GM18868 (cell line): ENCODE results near the gene CSNK1G1.
"Not testable (repeated sequence)": the region's sequence is repeated elsewhere in the genome, so short reads cannot be mapped to it uniquely, and the experiment has no call there.

Source experiments
- ATAC-seq: cut with Tn5 transposase; IDR thresholded peaks from one replicate; pipeline ENCODE4 v1.9.1; 2021; ENCODE audit warnings: mild to moderate bottlenecking, moderate library complexity; ENCODE audit not compliant: unreplicated experiment

Gene CSNK1G1

GRCh38 chr15:64137226-64137833 lies 218.6 kb downstream of the CSNK1G1 start:
- ATAC-seq: no peak

- no peak for ATAC-seq
These were observed 219.6 kb downstream of the CSNK1G1 start for GRCh38 chr15:64136347-64136746.

GRCh38 chr15:64134345-64134829 lies 221.6 kb downstream of the CSNK1G1 start:
- no peak for ATAC-seq

GRCh38 chr15:64133623-64134344 lies 222.2 kb downstream of the CSNK1G1 start:
- ATAC-seq: no peak

DNA sequence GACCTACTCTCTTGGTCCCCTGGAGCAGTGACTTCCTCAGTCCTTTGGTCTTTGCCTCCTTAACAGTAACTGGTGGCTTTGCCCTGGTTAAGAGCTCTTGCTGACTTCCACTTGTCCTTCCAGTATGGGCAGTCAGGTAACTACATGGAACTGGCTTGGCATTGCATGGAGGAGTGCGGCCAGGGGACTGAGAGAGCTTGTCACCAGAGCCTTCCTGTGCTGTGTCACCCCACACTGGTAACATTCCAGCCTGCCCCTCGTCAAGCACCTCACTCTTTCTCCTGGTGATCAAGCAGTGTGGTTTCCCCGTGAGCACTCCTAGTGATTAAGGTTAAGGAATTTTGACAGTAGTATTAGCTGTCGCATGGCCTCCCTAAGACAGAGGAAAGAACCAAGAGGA lies 223.8 kb downstream of the CSNK1G1 start:
- no peak for ATAC-seq

DNA sequence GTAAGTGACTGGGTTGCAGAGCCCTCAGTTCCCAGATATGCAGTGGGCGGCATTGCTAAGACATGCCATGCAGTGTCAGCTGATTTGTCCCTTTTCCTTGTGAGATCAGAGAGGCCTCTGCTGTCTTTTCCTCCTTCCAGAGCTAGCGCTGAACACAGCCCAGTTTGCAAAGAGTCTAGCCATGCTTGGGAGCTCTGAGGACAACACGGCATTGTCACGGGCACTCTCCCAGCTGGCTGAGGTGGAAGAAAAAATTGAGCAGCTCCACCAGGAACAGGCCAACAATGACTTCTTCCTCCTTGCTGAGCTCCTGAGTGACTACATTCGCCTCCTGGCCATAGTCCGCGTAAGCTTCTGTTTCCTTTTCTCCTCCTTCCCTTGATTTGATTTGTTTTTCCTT lies 224.4 kb downstream of the CSNK1G1 start:
- ATAC-seq: no peak

DNA sequence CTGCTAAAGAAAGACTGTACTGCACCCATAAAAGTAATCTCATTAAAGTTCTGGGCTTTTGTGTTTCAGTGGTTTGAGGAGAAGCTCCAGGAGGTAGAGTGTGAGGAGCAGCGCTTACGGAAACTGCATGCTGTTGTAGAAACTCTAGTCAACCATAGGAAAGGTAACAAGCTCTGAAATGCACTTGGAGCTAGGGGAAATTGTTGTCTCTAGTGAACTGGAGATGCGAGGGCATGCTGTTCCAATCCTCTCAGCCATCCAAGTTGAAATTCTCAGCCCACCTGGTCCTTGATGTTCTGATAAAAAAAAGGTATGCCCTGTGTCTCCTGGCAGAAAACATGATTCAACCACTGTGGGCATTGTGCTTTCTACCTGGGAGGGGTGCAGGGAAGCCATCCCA lies 225.8 kb downstream of the CSNK1G1 start:
- ATAC-seq: no peak

- ATAC-seq: no peak
These were observed 228.3 kb downstream of the CSNK1G1 start for GRCh38 chr15:64127521-64128270.

- no peak for ATAC-seq
These were observed 230.0 kb downstream of the CSNK1G1 start for GRCh38 chr15:64125978-64126377.

GRCh38 chr15:64122936-64123351 lies 233.0 kb downstream of the CSNK1G1 start:
- no peak for ATAC-seq

- ATAC-seq: no peak
These were observed 233.5 kb downstream of the CSNK1G1 start for GRCh38 chr15:64122444-64122843.

DNA sequence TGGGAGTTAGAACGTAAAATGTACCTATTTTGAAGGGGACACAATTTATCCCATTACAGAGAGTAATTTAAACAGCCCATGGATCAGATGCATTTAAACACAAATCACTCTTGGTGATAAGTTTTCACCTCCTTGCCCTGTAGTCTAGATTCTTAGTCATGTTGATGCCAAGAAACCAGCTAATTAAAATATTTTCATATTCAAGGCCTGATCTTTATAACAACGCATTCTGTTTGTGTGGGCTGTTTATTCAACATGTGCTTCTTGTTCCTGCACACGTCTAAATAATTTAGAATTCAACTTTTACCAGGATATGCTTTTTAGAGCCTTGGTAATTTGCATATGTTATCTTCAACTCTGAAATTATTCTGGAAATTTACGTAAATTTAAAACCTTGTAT lies 234.4 kb downstream of the CSNK1G1 start:
- ATAC-seq: no peak

DNA sequence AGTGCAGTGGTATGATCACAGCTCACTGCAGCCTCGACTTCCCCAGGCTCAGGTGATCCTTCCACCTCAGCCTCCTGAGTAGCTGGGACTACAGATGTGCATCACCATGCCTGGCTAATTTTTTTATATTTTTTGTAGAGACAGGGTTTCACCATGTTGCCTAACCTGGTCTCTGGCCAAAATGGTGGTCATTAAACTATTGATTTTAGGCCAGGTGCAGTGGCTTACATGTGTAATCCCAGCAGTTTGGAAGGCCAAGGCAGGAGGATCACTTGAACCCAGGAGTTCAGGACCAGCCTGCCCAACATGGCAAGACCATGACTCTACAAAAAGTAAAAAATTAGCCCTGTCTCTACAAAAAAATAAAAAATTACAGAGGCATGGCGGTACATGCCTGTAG lies 235.7 kb downstream of the CSNK1G1 start:
- ATAC-seq: not testable (repeated sequence)

GRCh38 chr15:64117759-64118487 lies 238.1 kb downstream of the CSNK1G1 start:
- ATAC-seq: no peak
